T1000 (cell line): ENCODE measurements around the gene CTDP1.
"Not testable (repeated sequence)": the region's sequence is repeated elsewhere in the genome, so short reads cannot be mapped to it uniquely, and the experiment has no call there.

Source experiments
- DNase-seq: peaks from one replicate; lab custom pipeline; 2025; ENCODE audit warnings: mixed read lengths; lab: John Stamatoyannopoulos, UW

The CTDP1 gene

DNA sequence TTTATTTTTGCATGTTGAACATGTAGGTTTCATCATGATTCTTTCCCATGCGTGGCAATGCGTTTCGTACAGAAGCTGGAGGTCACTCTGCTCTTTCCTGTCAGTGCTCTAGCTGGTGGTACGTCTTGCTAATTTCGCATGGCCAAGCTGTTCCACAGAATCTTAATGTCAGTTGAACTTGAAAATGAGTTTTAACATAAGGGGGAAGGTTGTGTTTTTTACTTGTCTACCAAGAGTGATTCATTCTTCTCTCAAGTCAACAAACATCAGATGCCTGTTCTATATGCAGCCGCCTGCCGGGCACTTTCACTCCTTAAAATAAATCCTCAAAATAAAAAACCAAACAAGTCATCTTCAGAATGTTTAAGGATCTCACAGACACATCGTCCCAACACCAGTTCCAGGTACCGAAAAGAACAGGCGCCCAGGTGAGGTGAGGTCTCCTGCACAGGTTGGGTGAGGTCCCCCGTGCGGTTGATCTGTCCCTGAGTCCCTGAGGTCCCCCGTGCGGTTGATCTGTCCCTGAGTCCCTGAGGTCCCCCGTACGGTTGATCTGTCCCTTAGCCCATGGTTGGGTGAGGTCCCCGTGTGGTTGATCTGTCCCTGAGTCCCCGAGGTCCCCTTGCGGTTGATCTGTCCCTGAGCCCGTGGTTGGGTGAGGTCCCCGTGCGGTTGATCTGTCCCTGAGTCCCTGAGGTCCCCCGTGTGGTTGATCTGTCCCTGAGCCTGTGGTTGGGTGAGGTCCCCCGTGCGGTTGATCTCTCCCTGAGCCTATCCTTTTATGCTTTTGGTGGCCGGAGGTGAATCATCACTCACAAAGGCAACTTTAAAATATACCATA is 61.1 kb downstream of the CTDP1 start:
- no peak for DNase-seq

- no peak for DNase-seq
Measured at GRCh38 chr18:79741362-79741700, 61.7 kb downstream of the CTDP1 start.

DNA sequence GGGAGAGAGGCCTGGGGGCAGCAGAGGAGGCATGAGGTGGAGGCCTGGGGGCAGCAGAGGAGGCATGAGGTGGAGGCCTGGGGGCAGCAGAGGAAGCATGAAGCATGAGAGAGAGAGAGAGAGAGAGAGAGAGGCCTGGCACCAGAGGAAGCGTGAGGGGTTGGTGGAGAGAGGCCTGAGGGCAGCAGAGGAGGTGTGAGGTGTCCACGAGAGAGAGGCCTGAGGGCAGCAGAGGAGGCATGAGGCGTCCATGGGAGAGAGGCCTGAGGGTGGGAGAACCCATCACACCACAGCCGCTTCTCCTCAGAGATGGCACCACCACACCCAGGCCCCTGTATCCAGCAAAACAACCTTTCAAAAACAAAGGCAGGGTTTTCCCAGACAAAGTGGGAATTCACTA is 62.5 kb downstream of the CTDP1 start:
- no peak for DNase-seq

DNA sequence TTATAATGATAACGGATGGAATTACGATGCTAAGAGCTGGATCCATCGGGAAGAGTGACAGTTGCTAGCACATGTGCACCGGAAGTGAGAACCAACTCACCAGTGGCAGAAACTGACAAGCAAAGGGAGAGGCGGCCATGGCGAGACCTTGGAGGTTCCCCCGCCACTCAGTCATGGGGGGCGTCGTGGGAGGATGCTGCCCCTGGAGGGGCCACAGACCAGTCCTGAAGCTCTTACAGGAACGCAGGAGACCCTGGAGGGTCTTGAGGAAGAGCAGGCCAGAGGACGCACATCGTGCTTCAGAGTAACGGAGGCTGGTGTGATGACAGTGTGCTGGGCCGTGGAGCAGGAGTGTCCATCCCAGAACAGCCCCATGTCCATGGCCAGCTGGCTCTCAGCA is 65.0 kb downstream of the CTDP1 start:
- DNase-seq, result no peak

GRCh38 chr18:79746730-79747129 is 67.1 kb downstream of the CTDP1 start:
- DNase-seq, result no peak

- no peak for DNase-seq
Measured at GRCh38 chr18:79747156-79747845, 67.7 kb downstream of the CTDP1 start.

- DNase-seq, result no peak
Measured at GRCh38 chr18:79748321-79749180, 68.9 kb downstream of the CTDP1 start.

DNA sequence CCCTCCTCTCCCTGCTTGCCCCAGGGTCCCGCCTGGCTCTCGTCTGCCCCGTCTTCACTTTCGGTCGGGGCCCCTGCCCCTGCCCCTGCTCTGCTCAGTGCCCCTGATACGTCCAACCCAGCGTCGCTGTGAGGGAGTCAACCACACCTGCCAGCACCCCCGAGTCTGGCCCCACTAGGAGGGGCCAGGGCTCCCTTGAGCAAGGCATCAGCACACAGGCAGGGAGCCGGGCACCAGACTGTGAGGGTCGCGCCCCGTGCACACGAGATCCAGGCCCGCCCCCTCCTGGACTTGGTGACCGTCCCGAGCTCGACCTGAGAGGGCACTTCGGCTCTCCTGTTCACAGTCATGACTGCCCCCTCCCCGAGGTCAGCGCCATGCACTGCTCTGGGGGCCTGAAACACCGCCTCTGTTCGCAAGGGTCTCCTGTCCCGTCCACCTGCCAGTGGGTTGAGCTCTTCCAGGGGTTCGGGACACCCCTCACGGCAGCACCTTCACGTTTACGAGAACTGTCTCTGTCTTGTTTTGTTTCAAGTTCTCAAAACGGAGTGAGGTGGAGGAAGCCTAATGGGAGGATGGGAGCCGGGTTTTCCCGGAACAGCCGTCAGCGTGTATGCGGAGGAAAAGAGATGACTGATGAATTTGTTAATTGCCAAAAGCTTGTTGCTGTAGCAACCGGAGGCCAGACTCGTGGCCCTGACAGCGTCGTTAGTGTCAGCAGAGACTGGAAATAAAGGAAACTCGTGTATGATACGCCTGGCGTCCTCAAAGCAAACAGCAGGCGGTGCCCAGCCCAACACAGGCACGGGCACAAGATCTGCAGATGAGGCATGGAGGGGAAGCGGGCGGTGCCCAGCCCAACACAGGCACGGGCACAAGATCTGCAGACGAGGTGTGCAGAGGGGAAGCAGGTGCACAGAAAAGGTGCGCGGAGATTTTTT is 69.9 kb downstream of the CTDP1 start:
- no peak for DNase-seq

GRCh38 chr18:79750980-79751571 is 71.5 kb downstream of the CTDP1 start:
- no peak for DNase-seq

DNA sequence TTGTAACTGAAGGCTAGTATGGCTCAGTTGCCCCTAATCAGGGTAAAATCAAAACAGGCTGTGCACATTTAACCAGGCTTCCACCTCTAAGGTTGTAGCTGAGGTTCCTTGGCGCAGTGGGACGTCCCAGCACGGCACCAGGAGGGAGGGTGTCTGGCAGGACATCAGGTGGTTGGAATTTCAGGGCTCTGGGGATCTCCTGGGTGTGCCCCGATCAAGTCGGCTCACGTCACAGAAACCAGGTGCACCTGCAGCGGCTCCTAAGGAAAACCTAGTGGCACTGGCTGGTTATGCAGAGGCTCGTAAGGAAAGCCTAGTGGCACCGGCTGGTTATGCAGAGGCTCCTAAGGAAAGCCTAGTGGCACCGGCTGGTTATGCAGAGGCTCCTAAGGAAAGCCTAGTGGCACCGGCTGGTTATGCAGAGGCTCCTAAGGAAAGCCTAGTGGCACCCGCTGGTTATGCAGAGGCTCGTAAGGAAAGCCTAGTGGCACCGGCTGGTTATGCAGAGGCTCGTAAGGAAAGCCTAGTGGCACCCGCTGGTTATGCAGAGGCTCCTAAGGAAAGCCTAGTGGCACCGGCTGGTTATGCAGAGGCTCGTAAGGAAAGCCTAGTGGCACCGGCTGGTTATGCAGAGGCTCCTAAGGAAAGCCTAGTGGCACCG is 72.4 kb downstream of the CTDP1 start:
- DNase-seq, result not testable (repeated sequence)

DNA sequence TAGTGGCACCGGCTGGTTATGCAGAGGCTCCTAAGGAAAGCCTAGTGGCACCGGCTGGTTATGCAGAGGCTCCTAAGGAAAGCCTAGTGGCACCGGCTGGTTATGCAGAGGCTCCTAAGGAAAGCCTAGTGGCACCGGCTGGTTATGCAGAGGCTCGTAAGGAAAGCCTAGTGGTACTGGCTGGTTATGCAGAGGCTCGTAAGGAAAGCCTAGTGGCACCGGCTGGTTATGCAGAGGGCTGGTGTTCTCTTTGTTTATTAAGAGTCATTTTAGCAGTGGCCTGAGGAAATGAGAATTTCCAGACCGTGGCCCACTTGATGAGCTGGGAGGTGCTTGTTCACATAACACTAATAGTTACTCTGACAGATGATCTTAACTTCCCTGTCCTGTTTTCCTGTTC is 73.3 kb downstream of the CTDP1 start:
- DNase-seq, result not testable (repeated sequence)

GRCh38 chr18:79753391-79753851 is 73.8 kb downstream of the CTDP1 start:
- DNase-seq, result no peak

- DNase-seq, result no peak
Measured at GRCh38 chr18:79754022-79754761, 74.6 kb downstream of the CTDP1 start.

GRCh38 chr18:79754831-79755351 is 75.3 kb downstream of the CTDP1 start:
- DNase-seq, result no peak

GRCh38 chr18:79755496-79756142 is 76.0 kb downstream of the CTDP1 start:
- DNase-seq, result no peak

DNA sequence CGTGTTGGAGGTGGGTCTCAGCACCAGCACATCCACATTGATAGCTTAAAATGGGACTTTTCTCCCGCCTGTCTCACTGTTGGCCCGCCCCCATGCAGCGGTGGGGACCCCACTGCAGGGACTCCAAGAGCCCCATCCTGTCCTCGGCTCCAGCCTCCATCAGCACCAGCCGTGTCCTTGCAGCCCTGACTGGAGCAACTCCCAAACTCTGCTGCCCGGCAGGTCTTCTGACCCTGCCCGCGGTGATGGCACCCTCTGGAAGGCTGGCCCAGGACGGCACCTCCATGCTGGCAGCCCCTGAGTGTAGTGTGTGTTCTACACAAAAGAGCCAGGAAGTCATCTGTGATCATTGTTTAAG is 76.5 kb downstream of the CTDP1 start:
- DNase-seq, result no peak

- no peak for DNase-seq
Measured at GRCh38 chr18:79756826-79757225, 77.2 kb downstream of the CTDP1 start.

- DNase-seq, result no peak
Measured at GRCh38 chr18:79760348-79760747, 80.7 kb downstream of the CTDP1 start.

- DNase-seq, result no peak
Measured at GRCh38 chr18:79760881-79761280, 81.3 kb downstream of the CTDP1 start.
